Hepatocyte (in vitro differentiated cells): ENCODE measurements around the gene PCBP3.

Source experiments
- CTCF ChIP-seq: fragments of 200-600 bp; sonication (generic); IDR thresholded peaks from 2 replicates; pipeline ENCODE4 v1.5.1; 2016; ENCODE audit warnings: antibody characterized with exemption, mild to moderate bottlenecking; ENCODE audit not compliant: poor library complexity
- EZH2 ChIP-seq: fragments of 200-600 bp; sonication (generic); IDR thresholded peaks from 2 replicates; pipeline ENCODE4 v1.6.1; 2016; ENCODE audit warnings: antibody characterized with exemption, mild to moderate bottlenecking, borderline replicate concordance

- TF ChIP-seq CTCF = no peak
- no peak for TF ChIP-seq EZH2
Measured at GRCh38 chr21:45632160-45632559, 11.4 kb upstream of the PCBP3 start.
